ENCODE data around the gene AJAP1.
"Not testable (repeated sequence)": the region's sequence is repeated elsewhere in the genome, so short reads cannot be mapped to it uniquely, and the experiment has no call there.

Gene AJAP1

GRCh38 chr1:4657244-4657789 is 2.9 kb downstream of the AJAP1 start:
- no peak for DNase-seq (ENCODE audit: low read depth in 2 of 2)

- DNase-seq (ENCODE audit: low read depth in 2 of 2), result no peak
These were observed 3.6 kb downstream of the AJAP1 start for GRCh38 chr1:4657960-4658541.

- no peak for DNase-seq (ENCODE audit: low read depth in 2 of 2)
These were observed 4.5 kb downstream of the AJAP1 start for GRCh38 chr1:4658643-4659628.

- DNase-seq (ENCODE audit: low read depth in 2 of 2), result no peak
These were observed 6.6 kb downstream of the AJAP1 start for GRCh38 chr1:4660917-4661594.

GRCh38 chr1:4661595-4661917 is 7.1 kb downstream of the AJAP1 start:
- DNase-seq (ENCODE audit: low read depth in 2 of 2), result no peak

GRCh38 chr1:4662168-4662567 is 7.8 kb downstream of the AJAP1 start:
- no peak for DNase-seq (ENCODE audit: low read depth in 2 of 2)

GRCh38 chr1:4662723-4663122 is 8.3 kb downstream of the AJAP1 start:
- no peak for DNase-seq (ENCODE audit: low read depth in 2 of 2)

- DNase-seq (ENCODE audit: low read depth in 2 of 2), result no peak
These were observed 9.7 kb downstream of the AJAP1 start for GRCh38 chr1:4664095-4664494.

- DNase-seq (ENCODE audit: low read depth in 2 of 2), result no peak
These were observed 10.2 kb downstream of the AJAP1 start for GRCh38 chr1:4664606-4665005.

- no peak for DNase-seq (ENCODE audit: low read depth in 2 of 2)
These were observed 11.0 kb downstream of the AJAP1 start for GRCh38 chr1:4665456-4665855.

- not testable (repeated sequence) for DNase-seq (ENCODE audit: low read depth in 2 of 2)
These were observed 12.3 kb downstream of the AJAP1 start for GRCh38 chr1:4666683-4667082.

GRCh38 chr1:4668743-4669700 is 14.6 kb downstream of the AJAP1 start:
- DNase-seq (ENCODE audit: low read depth in 2 of 2), result no peak

- DNase-seq (ENCODE audit: low read depth in 2 of 2), result no peak
These were observed 15.9 kb downstream of the AJAP1 start for GRCh38 chr1:4670265-4670664.

GRCh38 chr1:4671828-4672227 is 17.4 kb downstream of the AJAP1 start:
- DNase-seq (ENCODE audit: low read depth in 2 of 2), result no peak

- DNase-seq (ENCODE audit: low read depth in 2 of 2), result no peak
These were observed 19.1 kb downstream of the AJAP1 start for GRCh38 chr1:4673494-4673893.

GRCh38 chr1:4674117-4674516 is 19.7 kb downstream of the AJAP1 start:
- DNase-seq (ENCODE audit: low read depth in 2 of 2), result no peak

- DNase-seq (ENCODE audit: low read depth in 2 of 2), result no peak
These were observed 20.3 kb downstream of the AJAP1 start for GRCh38 chr1:4674676-4675075.

GRCh38 chr1:4675454-4676186 is 21.2 kb downstream of the AJAP1 start:
- no peak for DNase-seq (ENCODE audit: low read depth in 2 of 2)

GRCh38 chr1:4676253-4676652 is 21.8 kb downstream of the AJAP1 start:
- DNase-seq (ENCODE audit: low read depth in 2 of 2), result no peak

- no peak for DNase-seq (ENCODE audit: low read depth in 2 of 2)
These were observed 23.2 kb downstream of the AJAP1 start for GRCh38 chr1:4677608-4678007.
